ENCODE measurements around the gene ANP32B. TPM values are rescaled to one million over a fixed set of nuclear protein-coding genes. Genes with fewer than 3 reads are reported as not detected.

Gene ANP32B
- total RNA-seq, 1 donor from 2014 or later, result 19.6 TPM

- no peak overlapping the region for H3K27ac Mint-ChIP-seq
- peaks cover 31% of the 10 kb centered on the region for H3K36me3 Mint-ChIP-seq
- no peak overlapping the region for H3K9ac ChIP-seq
- H3K4me2 ChIP-seq, result no peak overlapping the region
- H3K36me3 ChIP-seq, result peaks cover 14% of the 10 kb centered on the region
- no peaks in the 10 kb centered on the region for H3K9me3 ChIP-seq (ENCODE audit: low read depth)
- no peaks in the 10 kb centered on the region for H3K9me3 Mint-ChIP-seq
- no peaks in the 10 kb centered on the region for H3K27me3 ChIP-seq
- no peak overlapping the region for H2AFZ ChIP-seq (replicated peaks)
- no peaks in the 10 kb centered on the region for H3K4me1 ChIP-seq
- H3K27ac ChIP-seq, result no peak overlapping the region
- H3K27me3 Mint-ChIP-seq (ENCODE audit: insufficient read depth, low read depth), result peaks cover 2% of the 10 kb centered on the region
- H3K4me3 Mint-ChIP-seq, result no peak overlapping the region
- no peak overlapping the region for H3K4me3 ChIP-seq
- no peak for DNase-seq (ENCODE audit: low spot score)
- no peaks in the 10 kb centered on the region for H3F3A ChIP-seq (ENCODE audit: low read depth)
- TF ChIP-seq EZH2 (IDR thresholded peaks at IDR 0.05) (no peak), EZH2phosphoT487 (IDR thresholded peaks at IDR 0.05) (no peak), CTCF (IDR thresholded peaks at IDR 0.05) (no peak)
- peaks cover 23% of the 10 kb centered on the region for H3K79me2 ChIP-seq (ENCODE audit: low read depth)
- H3K4me1 Mint-ChIP-seq, result no peaks in the 10 kb centered on the region
- H4K20me1 ChIP-seq (ENCODE audit: low read depth), result peaks cover 37% of the 10 kb centered on the region
Measured at GRCh38 chr9:97997330-97998276, 14.5 kb downstream of the ANP32B start.

- no peak for TF ChIP-seq CTCF (IDR thresholded peaks at IDR 0.05)
- no peak for TF ChIP-seq EZH2phosphoT487 (IDR thresholded peaks at IDR 0.05)
- no peak for TF ChIP-seq EZH2 (IDR thresholded peaks at IDR 0.05)
- no peaks in the 10 kb centered on the region for H3F3A ChIP-seq (ENCODE audit: low read depth)
- no peak overlapping the region for H3K27ac ChIP-seq
- peaks cover 10% of the 10 kb centered on the region for H3K36me3 ChIP-seq
- Mint-ChIP-seq H3K36me3 (peaks cover 40% of the 10 kb centered on the region), H3K9me3 (no peaks in the 10 kb centered on the region), H3K4me1 (no peaks in the 10 kb centered on the region), H3K27ac (no peak overlapping the region), H3K27me3 (ENCODE audit: insufficient read depth, low read depth) (peaks cover 2% of the 10 kb centered on the region), H3K4me3 (no peak overlapping the region)
- H2AFZ ChIP-seq (replicated peaks), result no peak overlapping the region
- H4K20me1 ChIP-seq (ENCODE audit: low read depth), result peaks cover 18% of the 10 kb centered on the region
- H3K9me3 ChIP-seq (ENCODE audit: low read depth), result no peaks in the 10 kb centered on the region
- DNase-seq (ENCODE audit: low spot score), result no peak
- H3K4me2 ChIP-seq, result no peak overlapping the region
- no peaks in the 10 kb centered on the region for H3K4me1 ChIP-seq
- no peak overlapping the region for H3K4me3 ChIP-seq
- no peaks in the 10 kb centered on the region for H3K27me3 ChIP-seq
- H3K79me2 ChIP-seq (ENCODE audit: low read depth), result peaks cover 5% of the 10 kb centered on the region
- no peak overlapping the region for H3K9ac ChIP-seq
Measured at GRCh38 chr9:98002808-98003207, 19.7 kb downstream of the ANP32B start.

- no peak overlapping the region for H3K4me3 Mint-ChIP-seq
- Histone ChIP-seq H3K9me3 (ENCODE audit: low read depth) (no peaks in the 10 kb centered on the region), H3K4me1 (no peaks in the 10 kb centered on the region), H3K4me2 (no peak overlapping the region), H3K9ac (no peak overlapping the region), H3F3A (ENCODE audit: low read depth) (no peaks in the 10 kb centered on the region), H3K27ac (no peak overlapping the region), H3K4me3 (no peak overlapping the region), H4K20me1 (ENCODE audit: low read depth) (peaks cover 35% of the 10 kb centered on the region), H3K27me3 (no peaks in the 10 kb centered on the region), H2AFZ (replicated peaks) (no peak overlapping the region), H3K79me2 (ENCODE audit: low read depth) (peaks cover 5% of the 10 kb centered on the region), H3K36me3 (no peaks in the 10 kb centered on the region)
- peaks cover 3% of the 10 kb centered on the region for H3K27me3 Mint-ChIP-seq (ENCODE audit: insufficient read depth, low read depth)
- no peak for DNase-seq (ENCODE audit: low spot score)
- H3K27ac Mint-ChIP-seq, result no peak overlapping the region
- TF ChIP-seq CTCF (IDR thresholded peaks at IDR 0.05) (no peak), EZH2 (IDR thresholded peaks at IDR 0.05) (no peak), EZH2phosphoT487 (IDR thresholded peaks at IDR 0.05) (no peak)
- peaks cover 43% of the 10 kb centered on the region for H3K36me3 Mint-ChIP-seq
- H3K9me3 Mint-ChIP-seq, result no peaks in the 10 kb centered on the region
- H3K4me1 Mint-ChIP-seq, result no peaks in the 10 kb centered on the region
Measured at GRCh38 chr9:98006127-98006796, 23.1 kb downstream of the ANP32B start.
